ENCODE data around the gene KLF15.

KLF15 gene

DNA sequence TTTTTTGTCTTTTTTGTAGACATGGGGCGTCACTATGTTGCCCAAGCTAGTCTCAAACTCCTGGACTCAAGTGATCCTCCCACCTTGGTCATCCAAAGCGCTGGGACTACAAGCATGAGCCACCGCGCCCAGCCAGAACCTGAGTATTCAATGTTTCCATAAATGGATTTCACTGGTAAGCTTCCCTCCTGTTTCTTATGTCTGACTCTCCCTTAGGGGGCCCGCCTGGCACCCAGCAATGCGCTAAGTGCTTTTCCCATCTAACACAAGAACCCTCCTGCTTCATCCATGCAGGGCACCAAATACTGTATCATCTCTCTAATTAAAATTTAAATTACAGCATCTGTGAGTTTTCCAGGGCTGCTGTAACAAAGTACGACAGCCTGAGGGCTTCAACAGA lies 44.9 kb downstream of the KLF15 start:
- DNase-seq (ENCODE audit: low spot score) = no peak
- H3K27ac ChIP-seq = no peak overlapping the region
- ChIA-PET POLR2A (ENCODE audit: low non-redundant PET) (no interaction called here), CTCF (interaction anchor here (0.6 kb wide), 1 partner anchor 18 kb away, joined by 3 read pairs; no protein-coding TSS in a partner anchor)
- TF ChIP-seq, protein P1, sequence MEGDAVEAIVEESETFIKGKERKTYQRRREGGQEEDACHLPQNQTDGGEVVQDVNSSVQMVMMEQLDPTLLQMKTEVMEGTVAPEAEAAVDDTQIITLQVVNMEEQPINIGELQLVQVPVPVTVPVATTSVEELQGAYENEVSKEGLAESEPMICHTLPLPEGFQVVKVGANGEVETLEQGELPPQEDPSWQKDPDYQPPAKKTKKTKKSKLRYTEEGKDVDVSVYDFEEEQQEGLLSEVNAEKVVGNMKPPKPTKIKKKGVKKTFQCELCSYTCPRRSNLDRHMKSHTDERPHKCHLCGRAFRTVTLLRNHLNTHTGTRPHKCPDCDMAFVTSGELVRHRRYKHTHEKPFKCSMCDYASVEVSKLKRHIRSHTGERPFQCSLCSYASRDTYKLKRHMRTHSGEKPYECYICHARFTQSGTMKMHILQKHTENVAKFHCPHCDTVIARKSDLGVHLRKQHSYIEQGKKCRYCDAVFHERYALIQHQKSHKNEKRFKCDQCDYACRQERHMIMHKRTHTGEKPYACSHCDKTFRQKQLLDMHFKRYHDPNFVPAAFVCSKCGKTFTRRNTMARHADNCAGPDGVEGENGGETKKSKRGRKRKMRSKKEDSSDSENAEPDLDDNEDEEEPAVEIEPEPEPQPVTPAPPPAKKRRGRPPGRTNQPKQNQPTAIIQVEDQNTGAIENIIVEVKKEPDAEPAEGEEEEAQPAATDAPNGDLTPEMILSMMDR (conservative IDR thresholded peaks at IDR 0.05; ENCODE audit: low read depth) = no peak

DNA sequence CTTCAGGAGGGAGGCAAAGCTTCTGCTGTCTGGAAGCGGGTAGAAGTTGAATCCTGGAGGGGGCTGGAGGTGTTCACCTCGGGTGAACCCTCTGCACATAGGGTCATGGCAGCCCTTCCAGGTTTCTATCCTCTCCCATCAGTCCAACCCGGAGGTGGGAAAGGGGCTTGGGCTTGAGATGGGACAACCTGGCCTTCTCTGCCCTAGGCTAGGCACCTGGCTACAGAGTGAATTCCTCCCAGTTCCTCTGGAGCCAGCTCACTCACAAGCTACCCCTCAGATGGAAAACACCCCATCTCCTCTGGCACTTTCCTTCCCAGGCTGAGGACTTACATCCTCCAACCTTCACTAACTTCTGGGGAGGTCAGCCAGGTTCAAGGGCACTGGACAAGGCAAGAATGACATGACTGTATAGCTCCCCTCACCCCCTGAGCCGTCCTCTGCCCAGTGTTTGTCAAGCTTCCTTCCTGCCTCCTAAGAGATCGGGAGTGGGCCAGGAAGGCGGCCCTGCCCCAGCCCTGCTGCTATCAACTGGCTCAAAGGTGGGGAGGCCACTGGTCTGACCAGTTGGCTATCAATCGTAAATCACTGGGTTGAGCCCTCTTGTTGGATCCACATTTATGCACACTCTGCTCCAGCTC lies 45.8 kb downstream of the KLF15 start:
- no peak for DNase-seq (ENCODE audit: low spot score)
- TF ChIP-seq, protein P1 (conservative IDR thresholded peaks at IDR 0.05; ENCODE audit: low read depth) = no peak
- ChIA-PET POLR2A (ENCODE audit: low non-redundant PET) (no interaction called here), CTCF (interaction anchor here (0.7 kb wide), 1 partner anchor 520 kb away, joined by 5 read pairs; no protein-coding TSS in a partner anchor)
- H3K27ac ChIP-seq = no peak overlapping the region

DNA sequence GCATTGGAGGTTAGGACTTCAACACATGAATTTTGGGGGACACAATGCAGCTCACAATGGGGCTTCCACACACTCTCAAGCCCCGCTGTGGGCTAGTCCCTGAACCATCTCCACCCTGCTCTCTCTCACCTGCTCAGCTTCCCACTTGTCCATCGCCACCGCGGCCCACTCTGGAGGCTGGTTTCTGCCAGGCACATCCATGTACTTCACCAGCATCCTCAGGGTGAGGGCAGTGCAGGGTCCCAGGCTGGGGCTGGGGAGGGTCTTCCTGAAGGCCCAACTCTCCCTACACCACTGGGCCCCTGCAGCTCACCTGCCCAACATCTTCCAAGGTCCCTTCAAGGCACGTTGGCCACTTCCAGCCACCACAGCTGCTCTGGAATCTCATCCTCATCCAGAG lies 46.4 kb downstream of the KLF15 start:
- no peak overlapping the region for H3K27ac ChIP-seq
- no peak for DNase-seq (ENCODE audit: low spot score)
- TF ChIP-seq, protein P1 (conservative IDR thresholded peaks at IDR 0.05; ENCODE audit: low read depth) = no peak
- ChIA-PET POLR2A (ENCODE audit: low non-redundant PET) (no interaction called here), CTCF (interaction anchor here (0.7 kb wide), 1 partner anchor 520 kb away, joined by 5 read pairs; no protein-coding TSS in a partner anchor)

DNA sequence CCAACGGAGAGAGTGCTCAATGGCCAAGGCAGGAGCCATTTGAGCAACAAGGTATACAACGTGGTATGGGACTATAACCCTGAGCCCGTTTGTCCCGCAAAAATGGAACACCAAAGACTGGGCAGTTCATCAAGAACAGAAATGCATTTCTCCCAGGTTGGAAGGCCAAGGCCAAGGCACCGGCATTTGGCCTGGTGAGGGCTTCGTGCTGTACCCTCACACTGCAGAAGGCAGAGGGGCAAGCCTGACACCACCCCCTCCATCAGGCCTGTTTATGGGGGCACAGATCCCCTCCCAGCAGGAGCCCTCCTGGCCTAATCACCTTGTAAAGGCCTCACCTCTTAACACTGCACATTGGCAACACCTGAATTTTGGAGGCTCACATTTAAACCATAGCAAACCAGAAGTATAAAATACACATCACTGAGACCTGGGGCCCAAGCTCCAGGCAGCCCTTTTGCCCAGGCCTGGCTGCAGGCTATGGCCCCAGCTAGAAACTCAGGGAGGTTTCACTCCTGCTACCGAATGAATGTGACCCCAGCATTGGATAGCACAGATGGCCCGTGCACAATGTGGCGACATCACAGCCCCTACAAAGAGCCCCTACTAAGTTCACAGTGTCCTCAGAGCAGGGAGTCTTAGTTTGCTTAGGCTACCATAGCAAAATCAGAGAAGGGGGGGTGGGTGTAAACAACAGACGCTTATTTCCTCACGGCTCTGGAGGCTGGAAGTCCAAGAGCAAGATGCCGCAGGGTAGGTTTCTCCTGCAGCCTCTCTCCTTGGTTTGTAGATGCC lies 47.1 kb downstream of the KLF15 start:
- no peak overlapping the region for H3K27ac ChIP-seq
- TF ChIP-seq, protein P1 (conservative IDR thresholded peaks at IDR 0.05; ENCODE audit: low read depth) = no peak
- ChIA-PET POLR2A (ENCODE audit: low non-redundant PET) (no interaction called here), CTCF (no interaction called here)
- DNase-seq (ENCODE audit: low spot score) = no peak

DNA sequence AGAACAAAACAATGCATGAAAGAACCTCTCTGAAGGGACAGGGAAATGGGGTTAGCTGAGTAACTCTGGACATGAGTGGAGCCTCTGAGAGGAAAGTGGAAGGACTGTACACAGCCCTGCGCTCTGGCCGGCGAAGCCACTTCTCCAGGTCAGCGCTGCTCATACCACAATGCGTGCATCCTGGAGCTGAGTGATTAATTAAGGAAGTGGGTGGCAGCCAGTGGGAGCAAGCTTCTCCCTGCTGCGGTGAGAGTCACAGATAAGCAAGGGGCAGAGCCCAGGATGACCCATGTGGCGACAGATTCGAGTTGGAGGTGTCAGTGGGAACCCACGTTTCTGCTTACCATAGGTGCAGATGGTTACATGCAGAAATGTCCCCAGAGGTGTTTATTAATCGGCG lies 48.0 kb downstream of the KLF15 start:
- H3K27ac ChIP-seq = no peak overlapping the region
- CTCF ChIA-PET = no interaction called here
- no peak for DNase-seq (ENCODE audit: low spot score)
- POLR2A ChIA-PET (ENCODE audit: low non-redundant PET) = no interaction called here
- TF ChIP-seq, protein P1 (conservative IDR thresholded peaks at IDR 0.05; ENCODE audit: low read depth) = no peak

DNA sequence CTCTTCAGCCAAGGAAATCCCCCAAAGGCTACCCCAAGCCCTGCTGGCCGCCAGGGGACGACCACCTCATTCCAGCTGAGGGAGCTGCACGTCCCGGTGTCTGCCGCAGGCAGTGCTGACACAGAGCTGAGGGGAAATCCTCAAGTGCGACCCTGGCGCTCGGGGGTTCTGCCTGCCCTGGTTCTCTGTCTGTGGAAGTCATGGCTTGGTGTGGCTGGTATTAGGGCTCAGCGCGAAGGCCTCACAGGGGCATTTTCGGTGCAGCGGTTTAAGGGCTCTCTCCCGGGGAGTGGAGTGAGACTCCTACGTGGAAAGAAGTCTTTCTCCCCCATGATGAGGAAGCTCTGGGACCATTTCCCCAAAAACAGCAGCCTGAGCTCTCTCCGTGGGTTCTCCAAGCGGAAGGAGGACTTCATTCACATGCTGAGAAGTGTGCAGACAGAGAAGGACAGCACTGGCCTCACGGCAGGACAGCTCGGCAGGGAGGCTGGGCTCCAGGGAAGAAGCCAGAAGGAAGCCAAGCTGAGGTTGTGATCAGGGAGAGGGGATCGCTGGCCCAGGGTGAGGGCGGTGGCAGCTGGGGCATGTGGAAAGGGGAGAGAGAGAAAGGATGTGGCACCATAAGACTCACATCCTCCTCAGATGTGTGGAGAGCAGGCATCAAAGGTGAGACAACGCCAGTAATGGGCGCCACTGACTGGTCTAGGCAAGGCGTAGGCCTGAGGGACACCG lies 48.6 kb downstream of the KLF15 start:
- POLR2A ChIA-PET (ENCODE audit: low non-redundant PET) = no interaction called here
- CTCF ChIA-PET = no interaction called here
- H3K27ac ChIP-seq = no peak overlapping the region
- no peak for DNase-seq (ENCODE audit: low spot score)
- TF ChIP-seq, protein P1 (conservative IDR thresholded peaks at IDR 0.05; ENCODE audit: low read depth) = no peak

Measured in RWPE1 (cell line).